Measurements from ENCODE around the gene SLC27A3.

GRCh38 chr1:153774780-153775457 lies at the start of gene SLC27A3:
- TF ChIP-seq CTCF (IDR thresholded peaks at IDR 0.05) (no peak), POLR2A (IDR thresholded peaks at IDR 0.05) (no peak)

Measured in heart left ventricle (tissue), 13 donors.